DMS79 treated with DMSO at 0.1 percent for 48 hours (cell line): ENCODE measurements around the gene PLPP7.
A peak's percentile ranks its signal among the peaks of the same experiment; 100 is the strongest.
"Not testable (repeated sequence)": the region's sequence is repeated elsewhere in the genome, so short reads cannot be mapped to it uniquely, and the experiment has no call there.

ENCODE experiments used
- DNase-seq: peaks from one replicate; lab custom pipeline; 2025; lab: John Stamatoyannopoulos, UW

The PLPP7 gene

DNA sequence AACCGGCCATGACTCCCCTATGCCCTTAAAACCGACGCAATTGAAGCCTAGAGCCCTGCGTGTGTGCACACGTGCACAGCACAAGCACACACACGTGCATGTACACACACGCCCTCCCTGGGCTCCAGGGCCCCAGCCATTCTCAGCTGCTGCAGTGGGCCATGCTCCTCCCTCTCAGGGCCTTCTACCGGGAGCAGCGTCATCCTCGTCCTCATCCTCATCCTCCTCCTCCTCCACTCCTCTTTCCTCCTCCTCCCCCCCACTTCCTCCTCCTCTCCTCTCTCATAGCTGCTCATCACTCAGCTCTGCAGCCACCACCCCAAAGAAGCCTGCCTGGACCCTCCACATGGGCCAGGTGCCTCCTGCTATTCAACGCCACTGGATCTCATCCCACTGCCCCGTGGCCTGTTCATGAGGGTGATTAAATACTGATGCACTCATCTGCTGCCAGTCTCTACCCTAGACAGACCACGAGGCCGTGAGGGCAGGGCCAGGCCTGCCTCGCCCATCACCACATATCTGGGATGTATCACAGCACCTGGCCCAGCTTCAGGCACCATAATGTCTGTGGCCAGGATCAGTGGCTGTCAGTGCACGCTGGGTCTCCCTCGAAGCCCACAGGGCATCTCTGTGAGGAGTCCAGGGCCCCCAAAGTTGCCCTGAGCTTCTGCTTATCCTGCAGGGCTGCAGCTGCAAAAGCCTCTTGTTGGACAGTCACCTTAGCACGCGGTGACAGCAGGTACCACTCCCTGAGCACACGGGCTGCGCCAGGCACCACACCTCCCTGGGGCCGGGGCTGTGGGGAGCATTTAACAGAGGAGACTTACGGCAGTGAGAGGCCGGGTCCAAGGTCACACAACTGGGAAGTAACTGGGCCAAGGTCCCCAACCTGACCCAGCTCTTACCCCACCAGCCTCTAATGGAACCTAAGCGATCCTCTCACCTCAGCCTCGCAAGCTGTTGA, 23.0 kb upstream of the PLPP7 start:
- DNase-seq = peak; percentile 24

DNA sequence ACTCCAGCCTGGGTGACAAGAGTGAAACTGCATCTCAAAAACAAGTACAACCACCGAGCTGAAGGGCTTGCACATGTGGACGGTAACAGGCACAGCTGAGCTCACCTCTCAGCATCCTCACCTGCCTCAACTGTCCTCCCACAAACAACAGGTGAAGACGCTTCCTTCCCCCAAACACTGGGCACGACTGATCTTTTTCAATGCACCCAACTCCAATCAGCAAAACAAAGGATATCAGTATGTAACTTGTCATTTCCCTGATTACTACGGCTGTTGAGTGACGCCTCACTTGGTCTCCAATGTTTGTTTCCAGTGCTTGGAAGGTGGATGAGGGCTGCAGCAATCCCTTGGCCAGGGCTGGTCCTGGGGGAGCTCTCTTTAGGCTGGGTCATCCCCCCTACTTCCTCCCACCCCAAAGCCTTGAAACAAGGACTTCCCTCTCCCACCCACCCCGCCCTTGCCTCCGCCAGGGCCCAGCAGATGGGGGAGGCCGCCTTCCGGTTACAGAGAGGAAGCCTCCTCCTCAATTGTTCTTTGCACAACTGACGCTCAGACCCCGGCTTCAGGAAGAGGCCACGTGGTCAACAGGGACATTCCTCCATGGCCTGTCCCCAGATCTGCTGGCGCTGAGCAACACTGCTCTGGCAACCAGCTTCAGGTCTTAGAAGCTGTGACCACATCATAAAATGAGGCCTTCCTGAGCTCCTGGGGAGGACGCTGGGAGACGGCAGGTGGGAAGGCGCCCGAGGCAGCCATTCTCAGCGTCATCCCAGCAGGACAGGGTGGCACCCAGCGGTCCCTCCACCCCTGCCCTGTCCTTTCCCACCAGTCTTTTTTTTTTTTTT, 19.1 kb upstream of the PLPP7 start:
- DNase-seq = no peak

DNA sequence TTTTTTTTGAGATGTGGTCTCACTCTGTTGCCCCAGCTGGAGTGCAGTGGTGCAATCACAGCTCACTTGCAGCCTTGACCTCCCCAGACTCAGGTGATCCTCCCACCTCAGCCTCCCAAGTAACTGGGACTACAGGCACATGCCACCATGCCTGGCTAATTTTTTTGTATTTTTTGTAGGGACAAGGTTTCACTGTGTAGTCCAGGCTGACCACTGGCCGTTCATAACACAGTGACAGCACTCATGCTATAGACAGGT, 18.6 kb upstream of the PLPP7 start:
- not testable (repeated sequence) for DNase-seq

DNA sequence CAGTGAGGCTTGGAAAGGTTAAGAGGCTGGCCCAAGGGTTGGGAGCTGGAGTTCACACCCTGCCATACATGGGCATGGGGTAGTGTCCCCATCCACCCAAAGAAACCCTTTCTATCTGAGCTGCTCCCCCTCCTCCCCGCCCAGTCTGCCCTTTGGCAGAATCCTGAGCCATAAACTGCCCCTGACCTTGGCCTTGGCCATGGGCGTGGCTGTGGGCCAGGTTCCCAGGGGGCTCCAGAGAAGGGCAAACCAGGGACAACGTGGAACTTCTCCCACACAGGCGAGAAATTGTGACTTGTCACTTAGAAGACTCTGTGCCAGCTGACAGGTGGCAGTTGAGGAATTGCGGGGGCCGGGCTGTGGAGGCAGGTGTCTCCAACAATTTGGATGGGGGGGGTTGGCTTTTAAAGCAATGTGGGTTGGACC, 18.0 kb upstream of the PLPP7 start:
- no peak for DNase-seq

DNA sequence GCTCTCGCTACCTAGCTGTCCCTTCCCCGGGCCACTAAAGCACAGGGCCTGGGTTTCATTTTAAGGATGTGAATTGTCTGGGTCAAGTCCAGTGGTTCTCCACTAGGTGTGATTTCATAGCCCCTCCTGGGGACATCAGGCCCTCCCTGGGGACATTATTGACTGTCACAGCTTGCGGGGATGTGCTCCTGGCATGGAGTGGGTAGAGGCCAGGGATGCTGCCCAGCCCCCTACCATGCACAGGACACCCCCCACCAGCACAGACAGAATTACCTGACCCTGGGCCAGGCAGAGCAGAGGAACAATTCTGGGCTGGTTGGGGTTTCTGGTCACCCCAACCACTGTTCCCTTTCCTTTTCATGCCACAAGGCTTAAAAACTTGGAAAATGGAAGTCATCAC, 17.3 kb upstream of the PLPP7 start:
- no peak for DNase-seq

DNA sequence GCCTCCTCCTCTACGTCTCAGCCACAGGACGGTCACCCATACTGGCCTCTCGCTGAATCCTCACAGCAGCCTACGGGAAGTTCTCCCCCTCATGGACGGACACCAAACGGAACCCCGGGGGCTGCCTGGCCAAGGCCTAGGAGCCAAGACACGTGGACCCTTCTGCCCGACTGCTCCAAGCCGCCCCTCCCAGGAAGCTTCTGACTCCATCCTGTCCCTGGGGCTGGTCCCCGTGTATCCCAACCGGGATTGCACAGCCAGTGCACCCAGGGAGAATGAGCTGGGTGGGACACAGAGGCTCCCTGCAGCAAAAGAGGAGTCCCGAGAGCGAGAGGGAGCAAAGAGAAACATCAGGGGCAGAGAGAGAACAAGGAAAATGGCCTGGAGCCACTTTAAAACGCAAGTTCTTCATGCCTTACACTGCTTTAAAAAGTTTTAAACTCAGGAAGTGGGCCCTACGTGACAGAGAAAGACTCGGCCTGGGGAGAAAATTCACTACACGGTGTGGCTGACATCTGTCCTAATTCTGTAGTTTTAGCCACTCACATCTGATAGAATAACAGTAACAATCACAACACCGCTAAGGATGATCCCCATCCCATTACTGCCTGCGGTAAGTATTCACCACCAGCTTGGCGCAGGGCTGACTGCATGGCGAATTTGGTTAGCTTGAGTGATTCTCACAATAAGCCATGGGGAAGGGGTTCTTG, 16.2 kb upstream of the PLPP7 start:
- no peak for DNase-seq

DNA sequence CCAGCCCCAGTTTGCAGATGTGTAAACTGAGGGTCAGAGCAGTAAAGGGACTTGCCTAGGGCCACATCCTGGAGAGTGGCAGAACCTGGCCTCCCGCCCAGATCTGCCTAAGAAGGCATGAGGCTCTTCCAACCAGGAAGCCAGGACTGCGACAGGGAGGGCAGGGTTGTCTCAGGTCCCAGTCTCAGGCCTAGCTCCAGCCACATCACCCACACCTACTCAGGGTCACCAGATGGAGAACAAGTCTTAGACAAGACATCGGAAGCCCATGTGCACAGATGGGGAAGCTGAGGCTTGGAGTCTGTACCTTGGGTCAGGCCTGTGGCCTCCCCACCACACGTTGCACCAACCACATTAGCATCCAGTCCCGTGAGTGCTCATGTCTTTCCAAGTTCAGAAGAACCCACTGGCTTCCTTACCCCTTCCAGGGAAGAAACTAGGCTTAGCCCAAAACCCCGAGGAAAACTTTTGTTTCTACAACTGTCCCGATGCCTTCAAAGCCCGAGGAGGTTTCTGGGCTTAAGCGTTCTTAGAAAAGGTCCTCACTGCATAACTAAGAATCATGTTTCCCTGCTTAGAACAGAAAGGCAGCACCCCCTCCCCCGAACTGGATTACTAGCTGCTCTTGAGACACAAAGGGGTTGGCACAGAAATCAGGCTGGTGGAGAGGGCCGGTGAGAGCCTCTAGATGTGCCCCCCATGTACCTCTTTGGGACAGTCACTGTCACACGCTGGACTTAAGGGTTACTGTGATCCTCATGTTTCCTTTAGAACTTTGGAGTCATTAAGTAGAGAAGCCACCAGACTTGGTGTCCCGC, 15.5 kb upstream of the PLPP7 start:
- no peak for DNase-seq

DNA sequence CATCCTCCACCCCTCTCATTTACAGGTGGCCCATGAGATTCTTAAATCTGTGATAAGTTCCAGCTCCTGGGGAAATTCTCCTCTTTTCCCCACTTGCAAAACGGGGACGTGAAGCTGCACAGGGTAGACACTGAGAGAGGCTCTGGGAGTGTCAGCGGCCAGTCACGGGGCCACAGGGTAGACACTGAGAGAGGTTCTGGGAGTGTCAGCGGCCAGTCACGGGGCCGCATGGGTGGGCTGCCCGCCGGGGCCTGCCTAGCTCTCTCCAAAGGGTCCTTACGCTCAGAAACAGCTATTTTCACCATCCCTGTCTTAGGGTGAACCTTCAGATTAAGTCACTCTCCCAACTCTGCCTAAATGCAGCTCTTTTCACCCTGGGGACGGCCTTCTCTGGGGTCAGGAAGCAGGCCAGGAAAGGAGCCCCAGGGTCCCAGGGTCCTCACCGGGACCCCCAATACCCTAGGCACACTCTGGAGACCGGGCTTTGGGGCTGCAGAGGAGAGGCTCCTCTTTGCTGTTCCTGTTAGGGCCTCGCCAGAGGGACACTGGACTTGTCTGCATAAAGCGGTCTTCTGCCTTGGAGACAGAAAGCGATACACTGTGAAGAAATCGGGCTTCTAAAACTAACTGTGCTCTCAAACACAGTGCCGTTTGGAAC, 14.7 kb upstream of the PLPP7 start:
- DNase-seq = no peak

DNA sequence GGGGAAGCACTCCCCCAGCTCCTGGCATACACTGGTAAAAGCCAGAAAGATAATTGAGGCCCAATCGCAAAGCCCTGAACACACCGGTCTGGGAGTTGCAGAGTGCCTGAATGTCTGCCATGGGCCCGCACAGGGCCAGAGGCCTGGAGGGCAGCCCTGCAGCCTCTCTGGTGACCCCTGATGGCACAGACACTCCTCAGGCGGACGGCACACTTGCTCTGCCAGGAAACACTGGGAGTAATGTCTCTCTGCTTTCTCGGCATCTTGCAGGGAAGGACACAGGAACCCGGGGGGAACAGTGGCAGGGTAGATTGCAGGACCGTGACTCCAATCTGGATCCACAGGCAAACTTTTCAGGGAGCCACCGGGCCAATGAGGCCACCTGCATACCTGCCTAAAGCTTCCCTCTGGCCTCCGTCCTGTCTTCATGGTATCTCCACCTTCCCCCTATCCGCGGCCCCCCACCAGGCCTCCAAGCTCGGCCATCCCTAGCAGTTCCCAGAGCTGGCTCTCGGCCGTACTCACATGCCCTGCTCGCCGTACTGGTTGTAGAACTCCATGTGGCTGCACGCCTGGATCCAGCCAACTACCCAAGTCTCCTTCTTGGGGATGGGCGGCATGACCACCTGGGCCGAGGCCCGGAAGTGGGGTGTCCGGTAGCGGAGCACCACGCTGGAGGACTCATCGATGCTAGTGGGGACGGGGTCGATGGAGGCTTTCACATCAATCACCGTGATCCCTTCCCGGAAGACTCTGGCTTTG, 14.0 kb upstream of the PLPP7 start:
- no peak for DNase-seq

DNA sequence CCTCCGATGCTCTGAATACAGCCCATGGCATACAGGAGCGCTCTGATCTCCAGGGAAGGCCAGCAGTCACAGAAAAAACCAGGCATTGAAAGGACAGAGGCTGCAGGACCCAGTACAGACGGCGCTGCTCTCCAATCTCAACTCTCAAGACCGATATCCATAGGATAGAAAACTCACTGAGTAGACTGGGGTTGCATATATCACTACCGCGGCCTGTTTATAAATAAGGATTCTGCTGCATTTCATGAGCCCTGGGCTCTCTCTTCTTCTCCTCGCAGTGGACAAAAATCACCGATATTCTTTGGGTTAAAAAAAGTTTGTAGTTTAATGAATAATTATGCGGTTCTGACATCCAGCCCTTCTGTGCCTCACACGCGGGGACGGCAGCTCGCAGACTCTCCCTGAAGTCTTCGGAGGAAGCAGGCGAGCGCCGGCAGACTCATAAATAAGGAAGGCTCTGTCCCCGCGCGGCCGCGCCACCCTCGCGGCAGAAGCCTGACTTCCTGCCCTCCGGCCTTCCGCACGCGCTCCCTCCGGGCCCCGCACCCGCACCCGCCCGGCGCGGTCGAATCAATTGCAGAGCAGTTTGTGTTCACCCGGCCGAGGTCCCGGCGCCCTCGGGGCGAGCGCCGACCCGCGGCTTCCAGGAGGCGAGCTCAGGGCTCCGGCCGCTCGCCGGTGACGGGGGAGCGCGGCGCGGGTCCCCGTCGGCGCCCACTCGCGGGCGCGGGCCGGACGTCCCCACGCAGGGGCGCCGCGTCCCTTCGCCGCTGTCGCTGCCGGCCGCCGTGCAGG, 13.2 kb upstream of the PLPP7 start, which contains the start of gene FAM78A:
Gene FAM78A (minus strand): TSS at position 417 of the 795 bp plus-strand sequence. CDS start 331 bp downstream, at position 86.
- no peak for DNase-seq

DNA sequence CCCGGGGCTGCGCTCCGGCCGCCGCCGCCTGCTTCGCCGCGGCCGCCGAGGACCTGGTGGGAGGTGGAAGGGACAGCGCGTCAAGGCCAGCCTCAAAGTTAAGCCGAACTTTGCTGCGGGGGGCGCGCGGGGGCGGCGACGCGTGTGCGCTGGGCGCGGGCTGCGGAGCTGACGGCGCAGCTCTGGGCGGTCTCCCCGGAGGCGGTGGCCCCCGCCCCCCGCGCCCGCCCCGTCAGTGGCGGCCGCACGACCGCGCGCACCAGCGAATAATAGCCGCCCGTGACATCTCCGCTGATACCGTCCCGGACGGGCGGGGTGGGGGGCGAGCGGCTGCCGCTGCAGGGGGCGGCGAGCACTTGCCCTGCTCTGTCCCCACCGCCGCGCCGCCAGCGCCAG, 12.6 kb upstream of the PLPP7 start:
- no peak for DNase-seq

DNA sequence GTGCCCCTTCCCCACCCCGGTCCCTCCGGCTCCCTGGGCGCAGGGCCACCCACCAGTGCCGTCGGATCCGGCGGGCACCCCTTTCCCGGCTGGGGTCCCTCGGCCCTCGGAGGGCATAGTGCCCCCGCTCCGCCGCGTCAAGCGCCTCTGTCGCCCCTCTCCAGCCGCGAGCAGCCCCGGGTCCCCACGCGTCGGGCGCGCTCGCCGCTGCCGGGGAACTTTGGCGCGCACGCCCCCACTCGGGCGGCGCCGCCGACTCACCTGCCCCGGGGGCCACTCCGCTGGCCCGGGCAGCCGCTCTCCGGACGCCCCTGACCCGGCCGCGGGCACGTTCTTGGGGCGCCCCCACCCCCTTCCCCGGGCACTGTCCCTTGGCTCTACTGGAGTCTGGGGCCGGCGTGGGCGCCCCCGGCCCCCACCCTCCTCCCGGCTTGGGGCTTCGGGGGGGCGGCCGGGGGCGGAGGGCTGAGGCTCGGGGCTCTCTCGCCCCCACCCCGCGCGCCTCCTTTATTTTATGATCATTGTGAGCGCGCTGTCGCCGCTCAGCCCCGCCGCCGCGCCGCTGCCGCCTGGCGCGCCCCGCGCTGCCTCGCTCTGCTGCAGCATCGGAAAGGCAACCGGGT, 12.1 kb upstream of the PLPP7 start:
- DNase-seq = no peak

DNA sequence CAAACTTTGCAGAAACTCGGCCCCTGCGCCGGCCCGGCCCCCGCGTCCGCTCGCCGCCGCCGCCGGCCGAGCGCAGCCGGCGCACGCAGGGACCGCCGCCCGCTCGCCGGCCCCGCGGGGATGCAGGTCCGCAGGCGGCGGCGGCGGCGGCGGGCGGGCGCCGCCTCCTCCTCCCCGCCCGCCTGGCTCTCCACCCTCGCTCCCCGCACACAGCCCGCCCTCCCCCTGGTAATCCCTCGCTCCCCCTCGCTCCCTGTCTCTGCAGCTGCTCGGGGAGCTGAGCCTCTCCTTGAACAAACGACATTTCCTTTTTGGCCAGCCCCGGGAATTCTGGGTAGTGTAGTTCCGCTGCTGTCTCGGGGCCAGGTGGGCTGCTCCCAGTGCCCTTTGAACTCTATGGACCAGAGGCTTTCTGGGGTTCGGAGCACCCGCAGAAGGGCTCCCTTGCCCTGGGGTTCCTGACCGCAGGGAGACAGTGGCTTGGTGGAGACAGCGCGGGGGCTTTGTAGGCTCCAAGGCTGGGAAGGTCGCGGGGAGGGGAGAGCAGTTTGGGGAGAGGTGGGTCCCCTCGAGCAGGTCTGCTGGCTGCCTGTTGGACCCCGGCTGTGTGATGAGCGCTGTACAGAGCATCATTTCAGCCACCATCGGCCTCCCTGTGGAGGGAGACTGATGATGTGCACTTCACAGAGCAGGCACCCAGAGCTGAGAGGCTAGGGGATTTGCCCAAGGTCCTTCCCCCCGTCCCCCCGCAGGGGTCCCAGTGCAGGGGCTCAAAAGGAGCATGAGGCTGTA, 11.4 kb upstream of the PLPP7 start:
- DNase-seq = peak; percentile 78

DNA sequence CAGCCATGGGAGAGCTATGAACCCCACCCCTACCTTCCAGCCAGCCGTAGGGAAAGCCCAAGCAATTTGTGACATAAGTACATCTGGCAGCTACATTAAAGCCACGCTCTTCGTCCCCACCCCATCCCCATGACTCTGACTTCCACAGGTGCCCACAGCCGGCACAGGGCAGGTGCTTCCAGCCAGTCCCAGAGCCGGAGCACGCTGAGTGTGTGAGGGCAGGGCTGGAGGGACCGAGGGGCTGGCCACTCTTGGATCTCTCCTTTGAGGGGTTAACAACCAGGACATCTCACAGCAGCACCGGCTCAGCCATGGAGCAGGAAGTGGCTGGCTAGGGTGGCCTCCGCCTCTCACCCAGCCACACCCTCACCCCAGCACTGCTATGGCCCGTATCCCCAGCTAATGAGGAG, 10.8 kb upstream of the PLPP7 start:
- DNase-seq = no peak

DNA sequence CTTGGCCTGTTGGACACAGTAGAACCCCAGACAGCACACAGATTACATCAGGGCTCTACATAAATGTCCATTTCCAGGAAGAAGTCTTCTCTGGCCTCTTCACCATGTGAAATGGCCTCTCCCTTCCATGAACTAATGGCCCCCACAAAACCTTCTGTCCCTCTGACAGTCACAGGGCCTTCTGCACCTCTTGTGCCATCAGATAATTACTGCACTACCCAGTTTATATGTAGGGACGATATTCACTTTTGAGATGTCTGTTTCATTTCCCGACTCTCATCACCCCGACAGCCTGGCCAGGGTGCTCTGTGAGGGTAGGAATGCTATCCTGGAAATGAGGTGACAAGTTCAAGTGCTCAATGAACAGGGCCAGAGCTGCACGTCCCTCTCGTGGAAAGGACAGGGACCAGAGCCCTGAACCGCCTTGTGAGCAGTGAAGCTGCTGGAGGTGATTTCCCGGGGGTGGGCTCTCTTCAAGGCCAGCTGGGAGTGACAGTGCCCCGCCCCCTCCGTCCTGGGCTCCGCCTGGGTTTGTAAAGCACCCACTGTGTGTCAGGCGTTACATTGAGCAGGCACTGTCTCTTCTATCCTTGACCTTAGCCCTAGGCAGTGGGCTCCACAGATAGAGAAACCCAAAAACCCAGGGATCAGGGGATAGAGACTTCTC, 10.2 kb upstream of the PLPP7 start:
- DNase-seq = no peak

DNA sequence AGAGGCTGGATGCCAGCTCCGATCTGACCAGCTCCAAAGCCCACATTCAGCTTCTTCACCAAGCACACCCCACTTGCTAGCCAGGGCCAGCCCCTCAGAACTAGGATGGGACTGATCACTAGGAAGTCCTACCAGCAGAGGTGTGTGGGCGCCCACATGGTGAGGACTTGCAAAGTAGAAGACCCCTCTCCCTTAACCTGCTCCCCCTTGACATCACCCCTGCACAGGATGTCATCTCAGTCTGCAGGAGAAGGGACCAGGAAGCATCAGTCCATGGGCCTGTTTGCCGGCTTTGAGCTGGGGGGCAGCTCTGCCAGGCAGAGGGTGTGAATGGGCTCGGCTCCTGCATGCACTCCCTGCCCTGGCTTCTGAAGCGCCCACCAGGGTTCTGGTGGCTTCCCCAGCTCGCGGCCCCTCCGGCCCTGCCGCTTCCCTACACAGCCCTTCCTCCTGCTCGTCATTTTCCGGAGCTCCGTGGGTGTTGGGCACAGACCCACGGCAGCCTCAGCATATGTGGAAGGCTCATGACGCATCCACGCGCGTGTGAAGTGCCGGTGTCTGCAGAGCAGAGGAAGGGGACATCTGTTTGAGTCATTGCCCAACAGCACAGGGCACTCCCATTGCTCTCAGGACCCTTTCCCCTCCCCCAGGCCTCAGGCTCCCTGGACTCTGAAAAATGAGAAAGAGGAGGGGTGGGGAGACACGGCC, 9.5 kb upstream of the PLPP7 start:
- no peak for DNase-seq

DNA sequence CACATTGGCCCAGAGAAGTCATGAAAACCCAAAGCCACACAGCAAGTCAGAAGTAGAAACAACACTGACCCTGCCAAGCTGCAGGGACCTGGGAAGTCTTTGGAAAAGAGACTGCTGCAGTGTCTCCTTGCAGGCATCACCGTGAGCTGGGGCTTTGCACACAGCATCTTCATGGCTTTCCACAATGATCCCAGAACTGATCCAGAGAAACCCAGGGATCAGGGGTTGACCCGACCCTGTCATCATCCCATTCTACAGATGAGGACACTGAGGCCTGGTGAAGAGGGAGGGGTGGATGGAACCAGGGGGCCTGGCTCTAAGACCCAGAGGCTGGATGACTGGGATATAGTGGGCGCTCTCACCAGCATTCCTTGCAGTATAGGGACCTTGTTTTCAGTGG, 8.9 kb upstream of the PLPP7 start:
- DNase-seq = no peak
